SK-N-MC (cell line): Measurements from ENCODE around the gene SMYD3.

Experiments
- DNase-seq: peaks from one replicate; pipeline ENCODE4 v3.0.0-alpha.2; 2011; ENCODE audit warnings: low read depth, low spot score
- H3K27ac ChIP-seq: fragments of 200-600 bp; sonication (generic); 2 replicates; pipeline ENCODE4 v1.5.1; 2016; ENCODE audit warnings: mixed run types
- H3K36me3 ChIP-seq: fragments of 200-600 bp; sonication (generic); 2 replicates; pipeline ENCODE4 v1.6.1; 2017; ENCODE audit warnings: antibody characterized with exemption, low read length, mixed read lengths; ENCODE audit not compliant: insufficient read depth
- H3K4me3 ChIP-seq: fragments of 200-600 bp; sonication (generic); 2 replicates; pipeline ENCODE4 v1.5.1; 2016
- H3K9ac ChIP-seq: fragments of 200-600 bp; sonication (generic); 2 replicates; pipeline ENCODE4 v1.8.0; 2017; ENCODE audit warnings: mixed run types, mixed read lengths; ENCODE audit not compliant: insufficient read length
- H3K9me3 ChIP-seq: fragments of 200-600 bp; sonication (generic); 2 replicates; pipeline ENCODE4 v1.6.1; 2017; ENCODE audit warnings: low read depth, mild to moderate bottlenecking, antibody characterized with exemption, low read length, moderate library complexity, mixed read lengths
- EZH2 ChIP-seq: fragments of 200-600 bp; sonication (generic); IDR thresholded peaks from one replicate; pipeline ENCODE4 v1.6.1; 2017; ENCODE audit warnings: antibody characterized with exemption
- FOXP2 ChIP-seq: optimal IDR thresholded peaks from 2 replicates; pipeline ENCODE3; 2011; ENCODE audit warnings: mild to moderate bottlenecking, moderate library complexity; ENCODE audit not compliant: insufficient read depth; ENCODE audit errors: extremely low read length, control extremely low read depth
- POLR2AphosphoS5 ChIP-seq: IDR thresholded peaks from 2 replicates; pipeline ENCODE4 v1.6.1; 2012; ENCODE audit warnings: mild to moderate bottlenecking, low read depth, low read length, borderline replicate concordance

SMYD3 gene

GRCh38 chr1:245963649-245964048 lies 543.4 kb downstream of the SMYD3 start:
- TF ChIP-seq EZH2 (no peak), POLR2AphosphoS5 (no peak), FOXP2 (no peak)
- DNase-seq, result no peak
- Histone ChIP-seq H3K9me3 (no peaks in the 10 kb centered on the region), H3K27ac (no peak overlapping the region), H3K36me3 (no peaks in the 10 kb centered on the region), H3K4me3 (no peak overlapping the region), H3K9ac (no peak overlapping the region)

GRCh38 chr1:245962453-245962852 lies 544.6 kb downstream of the SMYD3 start:
- TF ChIP-seq EZH2 (no peak), FOXP2 (no peak), POLR2AphosphoS5 (no peak)
- H3K36me3 ChIP-seq, result no peaks in the 10 kb centered on the region
- H3K9ac ChIP-seq, result no peak overlapping the region
- no peak overlapping the region for H3K27ac ChIP-seq
- no peaks in the 10 kb centered on the region for H3K9me3 ChIP-seq
- no peak for DNase-seq
- H3K4me3 ChIP-seq, result no peak overlapping the region

GRCh38 chr1:245961137-245961540 lies 545.9 kb downstream of the SMYD3 start:
- DNase-seq, result no peak
- H3K36me3 ChIP-seq, result no peaks in the 10 kb centered on the region
- no peak overlapping the region for H3K27ac ChIP-seq
- TF ChIP-seq EZH2, result no peak
- no peak for TF ChIP-seq FOXP2
- no peak for TF ChIP-seq POLR2AphosphoS5
- H3K9ac ChIP-seq, result no peak overlapping the region
- no peaks in the 10 kb centered on the region for H3K9me3 ChIP-seq
- H3K4me3 ChIP-seq, result no peak overlapping the region

GRCh38 chr1:245960171-245960570 lies 546.9 kb downstream of the SMYD3 start:
- no peak for DNase-seq
- Histone ChIP-seq H3K4me3 (no peak overlapping the region), H3K27ac (no peak overlapping the region), H3K9me3 (no peaks in the 10 kb centered on the region), H3K36me3 (no peaks in the 10 kb centered on the region), H3K9ac (no peak overlapping the region)
- TF ChIP-seq POLR2AphosphoS5 (no peak), EZH2 (no peak), FOXP2 (no peak)

GRCh38 chr1:245958016-245958415 lies 549.1 kb downstream of the SMYD3 start:
- H3K36me3 ChIP-seq, result no peaks in the 10 kb centered on the region
- no peak overlapping the region for H3K9ac ChIP-seq
- H3K9me3 ChIP-seq, result no peaks in the 10 kb centered on the region
- no peak overlapping the region for H3K27ac ChIP-seq
- no peak for DNase-seq
- H3K4me3 ChIP-seq, result no peak overlapping the region
- no peak for TF ChIP-seq FOXP2

GRCh38 chr1:245957427-245957826 lies 549.7 kb downstream of the SMYD3 start:
- no peak overlapping the region for H3K4me3 ChIP-seq

GRCh38 chr1:245956225-245956624 lies 550.9 kb downstream of the SMYD3 start:
- no peak for DNase-seq
- Histone ChIP-seq H3K4me3 (no peak overlapping the region), H3K9ac (no peak overlapping the region), H3K36me3 (no peaks in the 10 kb centered on the region), H3K9me3 (no peaks in the 10 kb centered on the region), H3K27ac (no peak overlapping the region)
- TF ChIP-seq EZH2 (no peak), POLR2AphosphoS5 (no peak), FOXP2 (no peak)

More at GRCh38 chr1:245957427-245957826, 549.7 kb downstream of the SMYD3 start:
- TF ChIP-seq FOXP2, result no peak
- no peak for TF ChIP-seq POLR2AphosphoS5
- no peak for TF ChIP-seq EZH2
- Histone ChIP-seq H3K36me3 (no peaks in the 10 kb centered on the region), H3K9me3 (no peaks in the 10 kb centered on the region), H3K27ac (no peak overlapping the region), H3K9ac (no peak overlapping the region)
- DNase-seq, result no peak

GRCh38 chr1:245953876-245954660 lies 553.0 kb downstream of the SMYD3 start:
- H3K4me3 ChIP-seq, result no peak overlapping the region
- no peaks in the 10 kb centered on the region for H3K9me3 ChIP-seq
- H3K27ac ChIP-seq, result no peak overlapping the region
- no peaks in the 10 kb centered on the region for H3K36me3 ChIP-seq
- no peak for DNase-seq
- no peak for TF ChIP-seq EZH2
- no peak for TF ChIP-seq POLR2AphosphoS5
- no peak for TF ChIP-seq FOXP2
- H3K9ac ChIP-seq, result peak overlapping the region; percentile 19
